K562 (cell line): ENCODE data around the gene ALOX12B. TPM values are rescaled to one million over a fixed set of nuclear protein-coding genes. Genes with fewer than 3 reads are reported as not detected.

Experiments
- ATAC-seq: fragments of 200-7000 bp; cut with Tn5 transposase; 3 replicates; pipeline ENCODE4 v1.9.1; 2020; ENCODE audit warnings: moderate library complexity
- BruUV-seq: library from RNA; stranded (reverse); fragments of 400-500 nt; replicated peaks from 2 replicates; lab custom pipeline; 2021; lab: Mats Ljungman, UMichigan
- CTCF ChIA-PET: fragments of 300-600 bp; formaldehyde crosslinking; extraction: SDS; loops from one replicate; lab custom pipeline; 2021; ENCODE audit warnings: low intra/inter-chr PET ratio; lab: Yijun Ruan, JAX
- POLR2A ChIA-PET: fragments of 300-600, 350-650 bp; sonication (Branson Sonifier 250); formaldehyde crosslinking; extraction: SDS; loops from one replicate; lab custom pipeline; 2021; ENCODE audit warnings: antibody characterized with exemption, inconsistent platforms; lab: Yijun Ruan, JAX
- DNase-seq, 4 experiments: peaks; one replicate each; pipeline versions ENCODE4 v3.0.0 to v3.0.0-alpha.2; 2011 to 2018; ENCODE audit warnings: low spot score in 3 of 4, mixed read lengths in 3 of 4; ENCODE audit errors: extremely low read depth in 1 of 4
- FAIRE-seq: peaks from 2 replicates; lab custom pipeline; 2011; peaks lifted over from hg19 to GRCh38; lab: Jason Lieb, UNC
- H2AFZ ChIP-seq: 2 replicates; pipeline ENCODE4 v1.6.0; 2011; ENCODE audit warnings: low read depth, low read length, control low read depth, inconsistent platforms
- H3K27ac ChIP-seq: fragments of 200-600 bp; 3 replicates; pipeline ENCODE4 v1.8.0; 2011; ENCODE audit warnings: low read depth, mild to moderate bottlenecking, control low read depth, inconsistent platforms, low read length, moderate library complexity, mixed read lengths; ENCODE audit errors: extremely low read depth
- H3K27me3 ChIP-seq, 2 experiments: fragments of 300-600 bp in 1 of 2; 2 replicates in 1 of 2; 3 replicates in 1 of 2; pipeline versions ENCODE4 v1.6.0 to v1.8.0; 2011; ENCODE audit warnings: inconsistent platforms in 2 of 2, low read length in 2 of 2, mild to moderate bottlenecking in 1 of 2, mixed read lengths in 1 of 2, moderate library complexity in 1 of 2; ENCODE audit not compliant: control insufficient read depth in 2 of 2, insufficient read depth in 2 of 2
- H3K36me3 ChIP-seq: fragments of 300-600 bp; 3 replicates; pipeline ENCODE4 v1.8.0; 2011; ENCODE audit warnings: mild to moderate bottlenecking, low read length, inconsistent platforms; ENCODE audit not compliant: control insufficient read depth, insufficient read depth
- H3K4me1 ChIP-seq, 2 experiments: fragments of 200-600 bp in 1 of 2; replicated peaks in 1 of 2; 2 replicates in 1 of 2; 3 replicates in 1 of 2; pipeline versions ENCODE4 v1.5.1 to v1.8.0; 2011; ENCODE audit warnings: inconsistent platforms in 2 of 2, low read length in 2 of 2, mild to moderate bottlenecking in 1 of 2, mixed read lengths in 1 of 2, moderate library complexity in 1 of 2; ENCODE audit not compliant: control insufficient read depth in 2 of 2, insufficient read depth in 2 of 2
- H3K4me2 ChIP-seq: 2 replicates; pipeline ENCODE4 v1.6.1; 2011; ENCODE audit warnings: low read length, control low read depth, inconsistent platforms, mixed read lengths; ENCODE audit not compliant: insufficient read depth
- H3K4me3 ChIP-seq: fragments of 200-600 bp; sonication (generic), shearing (Covaris generic); 2 replicates; pipeline ENCODE4 v1.5.1; 2016; ENCODE audit warnings: control low read depth, inconsistent platforms
- H3K79me2 ChIP-seq: fragments of 200-600 bp; 3 replicates; pipeline ENCODE4 v1.8.0; 2011; ENCODE audit warnings: low read length, inconsistent platforms; ENCODE audit not compliant: control insufficient read depth, insufficient read depth
- H3K9ac ChIP-seq, 2 experiments: 2 replicates each; pipeline versions ENCODE4 v1.6.0 to v1.6.1; 2011; ENCODE audit warnings: low read depth in 2 of 2, low read length in 2 of 2, control low read depth in 1 of 2, inconsistent platforms in 1 of 2, mild to moderate bottlenecking in 1 of 2, mixed read lengths in 1 of 2; ENCODE audit not compliant: insufficient read depth in 1 of 2
- H3K9me1 ChIP-seq: one replicate; pipeline ENCODE4 v1.6.0; 2011; ENCODE audit warnings: inconsistent platforms, mild to moderate bottlenecking, low read length, moderate library complexity; ENCODE audit not compliant: control insufficient read depth, insufficient read depth
- H3K9me3 ChIP-seq: replicated peaks from 2 replicates; pipeline ENCODE4 v1.5.1; 2011; ENCODE audit warnings: low read depth, low read length, inconsistent platforms; ENCODE audit not compliant: control insufficient read depth, insufficient read depth
- H4K20me1 ChIP-seq: replicated peaks from 2 replicates; pipeline ENCODE4 v1.6.1; 2011; ENCODE audit warnings: low read length, inconsistent platforms, mixed read lengths; ENCODE audit not compliant: control insufficient read depth, insufficient read depth
- CHD1 ChIP-seq: fragments of 200-600 bp; sonication (generic); IDR thresholded peaks from one replicate; pipeline ENCODE4 v1.6.1; 2012; ENCODE audit warnings: mild to moderate bottlenecking, moderate library complexity, low read length, inconsistent platforms
- MAZ ChIP-seq, 2 experiments: fragments of 450-650 bp in 1 of 2; sonication (generic) in 1 of 2; formaldehyde crosslinking; IDR thresholded peaks in 1 of 2; conservative IDR thresholded peaks in 1 of 2; 2 replicates each; pipeline versions ENCODE4 v1.4.0 to v1.5.0; 2020; ENCODE audit warnings: mild to moderate bottlenecking in 1 of 2, missing genetic modification reagents in 1 of 2
- PHTF2 ChIP-seq: fragments of 250-450 bp; sonication (Bioruptor Pico); IDR thresholded peaks from 2 replicates; pipeline ENCODE4 v1.5.0; 2021; ENCODE audit warnings: mild to moderate bottlenecking
- POLR3G ChIP-seq: IDR thresholded peaks from 2 replicates; pipeline ENCODE4 v1.6.1; 2011; ENCODE audit not compliant: insufficient read length, insufficient replicate concordance; ENCODE audit errors: extremely low read depth
- TBP ChIP-seq: optimal IDR thresholded peaks from 2 replicates; pipeline ENCODE3; 2011; ENCODE audit warnings: low read depth, low read length, improper control_type of control experiment
- ZFX ChIP-seq: sonication (generic); formaldehyde crosslinking; IDR thresholded peaks from 2 replicates; pipeline ENCODE4 v1.8.0; 2022; ENCODE audit warnings: mild to moderate bottlenecking, missing genetic modification reagents, moderate library complexity
- WGBS: fragments of 100-300 bp; shearing (Covaris generic); methylation state at CpG from one replicate; pipeline ENCODE4 v1.1.6; 2016; ENCODE audit warnings: low coverage, mixed read lengths; ENCODE audit not compliant: insufficient coverage; ENCODE audit errors: missing lambda C conversion rate; 5-methylcytosine and 5-hydroxymethylcytosine counted together
- in situ Hi-C: fragments of 300-500 bp; cut with MboI; formaldehyde crosslinking; loops from 4 replicates; pipeline ENCODE4 v1.15.0; 2018; ENCODE audit warnings: inconsistent platforms, mixed read lengths
- intact Hi-C: fragments of 100-400 bp; cut with micrococcal nuclease; formaldehyde crosslinking; loops from 2 replicates; pipeline ENCODE4 v1.14.2; 2022
- polyA plus RNA-seq, 8 experiments: library from polyadenylated mRNA; depleted of rRNA in 4 of 8; stranded (reverse) in 5 of 8; unstranded in 3 of 8; fragments of >200 nt; fragmentation: Nextera tagmentation in 2 of 8; fragmentation: Illumina TruSeq in 1 of 8; extraction: Ambion mirVana in 2 of 8; extraction: Trizol in 1 of 8; gene quantifications; 2 replicates each; pipeline versions ENCODE4 v1.2.1 to v1.2.3, GENCODE V29; 2011 to 2014; ENCODE audit warnings: inconsistent platforms in 1 of 8, missing spikeins in 1 of 8
- total RNA-seq, 7 experiments: library from RNA; depleted of rRNA in 6 of 7; stranded (reverse); fragments of >200 nt in 6 of 7; fragmentation: Illumina TruSeq in 2 of 7; extraction: Trizol in 2 of 7; gene quantifications; 2 replicates each; pipeline versions ENCODE4 v1.2.1 to v1.2.3, GENCODE V29; 2011 to 2021; ENCODE audit warnings: low replicate concordance in 1 of 7
- TF ChIP-seq, protein P1 (sequence below), 2 experiments: fragments of 450-650 bp in 1 of 2; sonication (generic) in 1 of 2; formaldehyde crosslinking in 1 of 2; IDR thresholded peaks; 2 replicates each; pipeline versions ENCODE4 v1.7.1 to v1.9.0; 2016 to 2022; ENCODE audit warnings: inconsistent platforms in 1 of 2, mild to moderate bottlenecking in 1 of 2, missing genetic modification reagents in 1 of 2
- TF ChIP-seq, protein P2 (sequence below): fragments of 250-450 bp; sonication (Bioruptor Pico); IDR thresholded peaks from 2 replicates; pipeline ENCODE4 v1.8.0; 2021; ENCODE audit warnings: moderate library complexity, mild to moderate bottlenecking, inconsistent platforms

The ALOX12B gene
- total and polyA plus RNA-seq, 9 of the 15 experiments (the other 6 are each of a cell fraction or from before 2014, with no cell fraction given) = not detected

DNA sequence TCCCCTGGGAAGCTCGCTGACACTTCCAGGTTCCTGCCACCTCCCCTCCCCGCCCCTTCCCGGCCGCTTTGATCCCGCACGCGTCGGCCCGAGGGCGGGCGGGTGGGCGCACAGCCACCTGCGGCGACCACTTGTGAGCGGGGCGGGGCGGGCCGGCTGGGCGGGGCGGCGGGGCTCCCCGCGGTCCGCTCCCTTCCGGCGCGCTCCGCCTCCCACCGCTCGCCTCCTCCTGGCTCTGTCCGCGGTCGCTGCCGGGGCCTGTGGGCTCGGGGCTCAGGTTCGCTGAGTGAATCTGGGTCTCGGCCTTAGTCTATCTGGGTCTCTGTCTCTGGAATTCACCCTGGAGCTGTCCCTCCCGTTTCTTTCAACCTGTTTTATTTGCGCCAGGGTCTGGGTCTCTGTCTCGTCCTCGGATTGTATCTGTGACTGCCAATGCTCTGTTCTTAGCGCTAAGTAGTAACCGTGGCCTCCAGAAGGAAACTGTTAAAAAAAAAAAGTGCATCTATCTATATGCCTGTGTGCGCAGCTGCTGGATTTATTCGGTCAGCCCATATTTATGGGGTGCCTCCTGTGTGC lies 39.1 kb upstream of the ALOX12B start:
- 0 out of 5 replicates have a peak, but pooled peaks cover 0 to 9% of the 10 kb centered on the region in 2 experiments for H3K27me3 ChIP-seq
- TF ChIP-seq CHD1 (no peak), ZFX (CRISPR knock-in tag) (peak; percentile 32; the same call in 1 of the 2 replicates), TBP (peak; percentile 16), MAZ (CRISPR knock-in tag; conservative IDR thresholded peaks at IDR 0.05 in 1 of 2, IDR thresholded peaks at IDR 0.05 in 1 of 2) (0 out of 4 replicates have a peak, but pooled peaks of 1 of the 2 experiments have one; percentile 33), POLR3G (no peak), PHTF2 (CRISPR knock-in tag) (no peak)
- TF ChIP-seq, protein P1, sequence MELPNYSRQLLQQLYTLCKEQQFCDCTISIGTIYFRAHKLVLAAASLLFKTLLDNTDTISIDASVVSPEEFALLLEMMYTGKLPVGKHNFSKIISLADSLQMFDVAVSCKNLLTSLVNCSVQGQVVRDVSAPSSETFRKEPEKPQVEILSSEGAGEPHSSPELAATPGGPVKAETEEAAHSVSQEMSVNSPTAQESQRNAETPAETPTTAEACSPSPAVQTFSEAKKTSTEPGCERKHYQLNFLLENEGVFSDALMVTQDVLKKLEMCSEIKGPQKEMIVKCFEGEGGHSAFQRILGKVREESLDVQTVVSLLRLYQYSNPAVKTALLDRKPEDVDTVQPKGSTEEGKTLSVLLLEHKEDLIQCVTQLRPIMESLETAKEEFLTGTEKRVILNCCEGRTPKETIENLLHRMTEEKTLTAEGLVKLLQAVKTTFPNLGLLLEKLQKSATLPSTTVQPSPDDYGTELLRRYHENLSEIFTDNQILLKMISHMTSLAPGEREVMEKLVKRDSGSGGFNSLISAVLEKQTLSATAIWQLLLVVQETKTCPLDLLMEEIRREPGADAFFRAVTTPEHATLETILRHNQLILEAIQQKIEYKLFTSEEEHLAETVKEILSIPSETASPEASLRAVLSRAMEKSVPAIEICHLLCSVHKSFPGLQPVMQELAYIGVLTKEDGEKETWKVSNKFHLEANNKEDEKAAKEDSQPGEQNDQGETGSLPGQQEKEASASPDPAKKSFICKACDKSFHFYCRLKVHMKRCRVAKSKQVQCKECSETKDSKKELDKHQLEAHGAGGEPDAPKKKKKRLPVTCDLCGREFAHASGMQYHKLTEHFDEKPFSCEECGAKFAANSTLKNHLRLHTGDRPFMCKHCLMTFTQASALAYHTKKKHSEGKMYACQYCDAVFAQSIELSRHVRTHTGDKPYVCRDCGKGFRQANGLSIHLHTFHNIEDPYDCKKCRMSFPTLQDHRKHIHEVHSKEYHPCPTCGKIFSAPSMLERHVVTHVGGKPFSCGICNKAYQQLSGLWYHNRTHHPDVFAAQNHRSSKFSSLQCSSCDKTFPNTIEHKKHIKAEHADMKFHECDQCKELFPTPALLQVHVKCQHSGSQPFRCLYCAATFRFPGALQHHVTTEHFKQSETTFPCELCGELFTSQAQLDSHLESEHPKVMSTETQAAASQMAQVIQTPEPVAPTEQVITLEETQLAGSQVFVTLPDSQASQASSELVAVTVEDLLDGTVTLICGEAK (IDR thresholded peaks at IDR 0.05) = no peak
- TF ChIP-seq, protein P1 (CRISPR knock-in tag; IDR thresholded peaks at IDR 0.05) = no peak
- TF ChIP-seq, protein P2, sequence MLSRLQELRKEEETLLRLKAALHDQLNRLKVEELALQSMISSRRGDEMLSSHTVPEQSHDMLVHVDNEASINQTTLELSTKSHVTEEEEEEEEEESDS (CRISPR knock-in tag) = no peak

More for the DNA sequence above, 39.1 kb upstream of the ALOX12B start:
- CTCF ChIA-PET = no interaction called here
- Histone ChIP-seq H3K79me2 (no peaks in the 10 kb centered on the region), H3K36me3 (no peaks in the 10 kb centered on the region), H3K27ac (peak overlapping the region; percentile 34; the same call in 1 of the 3 replicates), H4K20me1 (no peaks in the 10 kb centered on the region; the same call in 1 of the 2 replicates), H2AFZ (peak overlapping the region; percentile 91), H3K9ac (peak overlapping the region; percentile 57 to 92), H3K4me3 (peak overlapping the region; percentile 73), H3K4me2 (peak overlapping the region; percentile 87), H3K9me3 (no peaks in the 10 kb centered on the region), H3K9me1 (no peaks in the 10 kb centered on the region), H3K4me1 (peaks cover 22 to 60% of the 10 kb centered on the region in 2 experiments)
- DNase-seq (peak; percentile 66 to 74 (median 70)), ATAC-seq (peak; percentile 45), FAIRE-seq (peak; percentile 48)
- POLR2A ChIA-PET = interaction anchor here (0.8 to 1.7 kb wide), 5 partner anchors 8 to 47 kb away, joined by 3 to 10 read pairs (median 4); partner anchors contain the start of gene ALOX12B
- 0% methylated on average over 5 of the region's 45 CpGs for WGBS
- no TSS peak for BruUV-seq
- in situ Hi-C loops (no loop called here), intact Hi-C loops (loop anchor here (10.0 kb wide), 1 partner anchor 292 kb away; the partner anchor contains the start of gene KDM6B)
